ENCODE results near the gene AAK1.
A peak's percentile ranks its signal among the peaks of the same experiment; 100 is the strongest.

- TF ChIP-seq CTCF (IDR thresholded peaks at IDR 0.05; ENCODE audit: extremely low read depth in 1 of 2, insufficient read depth in 1 of 2, low read depth in 1 of 2, low read length in 2 of 2) (no peak), POLR2AphosphoS5 (IDR thresholded peaks at IDR 0.05; ENCODE audit: insufficient read depth, low read depth, low read length) (no peak), EZH2 (IDR thresholded peaks at IDR 0.05; ENCODE audit: borderline replicate concordance, low read depth, low read length, severe bottlenecking) (no peak), MYC (IDR thresholded peaks at IDR 0.05; ENCODE audit: low read depth, low read length) (no peak), POLR2A (IDR thresholded peaks at IDR 0.05; ENCODE audit: low read depth, low read length) (no peak), MAX (IDR thresholded peaks at IDR 0.05; ENCODE audit: insufficient read depth, insufficient read length) (no peak), JUN (IDR thresholded peaks at IDR 0.05; ENCODE audit: borderline replicate concordance, insufficient read depth, insufficient read length, low read depth) (peak; percentile 49), GATA2 (IDR thresholded peaks at IDR 0.05; ENCODE audit: insufficient read depth, insufficient read length, low read depth, low read length) (no peak), FOS (IDR thresholded peaks at IDR 0.05; ENCODE audit: borderline replicate concordance, insufficient read depth, low read length) (no peak)
Observed at GRCh38 chr2:69616755-69617154, 26.8 kb downstream of the AAK1 start.

All from endothelial cell of umbilical vein (primary cell).